B cell (primary cell): ENCODE measurements around the gene ZIC5.
"Not testable (repeated sequence)": the region's sequence is repeated elsewhere in the genome, so short reads cannot be mapped to it uniquely, and the experiment has no call there.

Experiments used
- CTCF ChIP-seq: fragments of 200-600 bp; IDR thresholded peaks from one replicate; pipeline ENCODE4 v1.8.0; 2022; ENCODE audit warnings: antibody characterized with exemption, mild to moderate bottlenecking
- EZH2 ChIP-seq: IDR thresholded peaks from 2 replicates; pipeline ENCODE4 v1.6.1; 2012; ENCODE audit warnings: borderline replicate concordance, low read depth, mild to moderate bottlenecking, moderate library complexity, low read length; ENCODE audit not compliant: insufficient read depth, poor library complexity, severe bottlenecking

GRCh38 chr13:99951666-99952065 is 19.9 kb downstream of the ZIC5 start:
- not testable (repeated sequence) for TF ChIP-seq EZH2, CTCF
